ENCODE results near the gene GBP5. TPM values are rescaled to one million over a fixed set of nuclear protein-coding genes. Genes with fewer than 3 reads are reported as not detected.

The GBP5 gene
- total RNA-seq, 1 donor from 2014 or later: 2.6 TPM

GRCh38 chr1:89254658-89255287, 17.9 kb downstream of the GBP5 start:
- H3K27ac Mint-ChIP-seq (ENCODE audit: unreplicated experiment): no peak overlapping the region
- H3K4me3 Mint-ChIP-seq (ENCODE audit: unreplicated experiment): no peak overlapping the region
- DNase-seq (ENCODE audit: low spot score): no peak
- no peaks in the 10 kb centered on the region for H3K27me3 Mint-ChIP-seq (ENCODE audit: unreplicated experiment)
- H3K4me1 Mint-ChIP-seq (ENCODE audit: unreplicated experiment): peaks cover 4% of the 10 kb centered on the region
- no peak for TF ChIP-seq CTCF (IDR thresholded peaks at IDR 0.05; ENCODE audit: unreplicated experiment)
- no peaks in the 10 kb centered on the region for H3K9me3 Mint-ChIP-seq (ENCODE audit: unreplicated experiment)
- H3K36me3 Mint-ChIP-seq (ENCODE audit: low read depth, unreplicated experiment): no peaks in the 10 kb centered on the region

- Mint-ChIP-seq H3K4me1 (ENCODE audit: unreplicated experiment) (peaks cover 8% of the 10 kb centered on the region), H3K36me3 (ENCODE audit: low read depth, unreplicated experiment) (no peaks in the 10 kb centered on the region), H3K4me3 (ENCODE audit: unreplicated experiment) (no peak overlapping the region), H3K9me3 (ENCODE audit: unreplicated experiment) (no peaks in the 10 kb centered on the region), H3K27ac (ENCODE audit: unreplicated experiment) (no peak overlapping the region), H3K27me3 (ENCODE audit: unreplicated experiment) (no peaks in the 10 kb centered on the region)
- DNase-seq (ENCODE audit: low spot score): no peak
- no peak for TF ChIP-seq CTCF (IDR thresholded peaks at IDR 0.05; ENCODE audit: unreplicated experiment)
Measured at GRCh38 chr1:89243046-89243445, 29.6 kb downstream of the GBP5 start.

Other genes with a start within 250 kb of the GBP5 start
- gene GBP3, start 250.0 kb downstream of the GBP5 start, total RNA-seq (ENCODE audit: unreplicated experiment): 0.36 TPM
- gene GBP1, start 207.7 kb downstream of the GBP5 start, total RNA-seq (ENCODE audit: unreplicated experiment): 9.9 TPM
- 0.36 TPM for gene GBP2, start 146.7 kb downstream of the GBP5 start, total RNA-seq (ENCODE audit: unreplicated experiment)
- 0.69 TPM for gene GBP7, start 96.9 kb downstream of the GBP5 start, total RNA-seq (ENCODE audit: unreplicated experiment)
- 75.5 TPM for gene GBP4, start 73.9 kb downstream of the GBP5 start, total RNA-seq (ENCODE audit: unreplicated experiment)
- gene GBP6, start 91.2 kb upstream of the GBP5 start, total RNA-seq (ENCODE audit: unreplicated experiment): 0.26 TPM

All from endothelial cell (in vitro differentiated cells).